HFFc6 (cell line): ENCODE data around the gene SRSF12. TPM values are rescaled to one million over a fixed set of nuclear protein-coding genes. Genes with fewer than 3 reads are reported as not detected.

Source experiments
- DNase-seq: peaks from one replicate; pipeline ENCODE4 v3.0.0-alpha.2; 2018
- H3K27ac Mint-ChIP-seq: 2 replicates; pipeline ENCODE4 v1.8.0; 2020; ENCODE audit warnings: mild to moderate bottlenecking, mixed read lengths
- H3K27me3 Mint-ChIP-seq: 2 replicates; pipeline ENCODE4 v1.8.0; 2021; ENCODE audit warnings: mild to moderate bottlenecking, moderate library complexity, mixed read lengths; ENCODE audit not compliant: insufficient read depth
- H3K36me3 Mint-ChIP-seq: 2 replicates; pipeline ENCODE4 v1.8.0; 2021; ENCODE audit warnings: low read depth, mixed read lengths
- H3K4me1 Mint-ChIP-seq: 2 replicates; pipeline ENCODE4 v1.8.0; 2020; ENCODE audit warnings: low read depth, mixed read lengths
- H3K4me3 Mint-ChIP-seq: 2 replicates; pipeline ENCODE4 v1.8.0; 2020; ENCODE audit warnings: mild to moderate bottlenecking, moderate library complexity, mixed read lengths
- H3K9me3 Mint-ChIP-seq: 2 replicates; pipeline ENCODE4 v1.8.0; 2020; ENCODE audit warnings: mild to moderate bottlenecking, mixed read lengths
- total RNA-seq, 6 experiments: library from RNA; stranded (reverse); fragmentation: NEBNext Ultra II Directional; extraction: Animal tissue kit (Norgen Biotek cat#: 25700); gene quantifications; 2 replicates in 1 of 6; 3 replicates in 5 of 6; pipeline ENCODE4 v1.2.3, GENCODE V29; 2021
- TF ChIP-seq, protein P1 (sequence below): fragments of 200-600 bp; sonication (generic); IDR thresholded peaks from 2 replicates; pipeline ENCODE4 v1.5.0; 2021; ENCODE audit warnings: antibody characterized with exemption, mild to moderate bottlenecking

SRSF12 gene
- total RNA-seq, 6 experiments from 2014 or later = not detected

DNA sequence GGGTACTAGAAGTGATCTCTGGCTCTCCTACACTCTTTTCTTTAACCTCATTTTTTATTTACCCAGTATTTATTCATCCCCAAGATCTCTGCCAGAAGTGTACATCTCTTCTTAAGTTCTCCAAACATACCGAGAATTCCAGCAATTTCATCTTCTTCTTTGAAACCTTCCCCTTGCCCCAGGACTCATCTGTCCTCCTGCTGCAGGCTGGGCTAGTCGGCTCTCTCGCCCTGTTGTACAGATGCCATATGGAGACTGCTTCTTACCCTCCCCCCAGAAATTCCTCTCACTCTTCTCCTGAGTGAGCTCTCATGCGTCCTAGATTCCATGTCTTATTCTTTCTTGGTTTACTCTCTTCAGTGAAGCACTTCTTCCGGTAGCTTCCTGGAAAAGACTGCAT is 59.2 kb downstream of the SRSF12 start:
- no peak for DNase-seq

DNA sequence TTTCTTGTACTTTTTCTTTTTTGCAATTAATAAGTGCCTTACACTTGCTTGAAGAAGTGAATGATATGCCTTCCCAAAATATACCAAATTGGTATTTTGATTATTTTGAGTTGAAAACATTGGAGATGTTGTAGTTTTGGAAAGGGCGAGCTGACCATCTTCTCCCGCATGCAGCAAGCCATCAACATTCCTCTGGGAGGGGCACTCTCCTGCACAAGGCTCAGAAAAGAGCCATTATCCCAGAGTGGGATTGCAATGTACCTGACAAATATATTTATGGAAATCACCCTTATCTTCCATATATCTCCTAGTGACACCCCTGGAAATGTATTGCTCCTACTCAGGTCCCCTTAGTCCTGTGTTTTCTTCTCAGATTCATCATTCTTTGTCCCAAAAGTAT is 60.1 kb downstream of the SRSF12 start:
- Mint-ChIP-seq H3K27ac (no peak overlapping the region), H3K27me3 (peaks cover 5% of the 10 kb centered on the region), H3K36me3 (no peaks in the 10 kb centered on the region), H3K9me3 (no peaks in the 10 kb centered on the region), H3K4me1 (no peaks in the 10 kb centered on the region), H3K4me3 (no peak overlapping the region)
- DNase-seq = no peak
- TF ChIP-seq, protein P1, sequence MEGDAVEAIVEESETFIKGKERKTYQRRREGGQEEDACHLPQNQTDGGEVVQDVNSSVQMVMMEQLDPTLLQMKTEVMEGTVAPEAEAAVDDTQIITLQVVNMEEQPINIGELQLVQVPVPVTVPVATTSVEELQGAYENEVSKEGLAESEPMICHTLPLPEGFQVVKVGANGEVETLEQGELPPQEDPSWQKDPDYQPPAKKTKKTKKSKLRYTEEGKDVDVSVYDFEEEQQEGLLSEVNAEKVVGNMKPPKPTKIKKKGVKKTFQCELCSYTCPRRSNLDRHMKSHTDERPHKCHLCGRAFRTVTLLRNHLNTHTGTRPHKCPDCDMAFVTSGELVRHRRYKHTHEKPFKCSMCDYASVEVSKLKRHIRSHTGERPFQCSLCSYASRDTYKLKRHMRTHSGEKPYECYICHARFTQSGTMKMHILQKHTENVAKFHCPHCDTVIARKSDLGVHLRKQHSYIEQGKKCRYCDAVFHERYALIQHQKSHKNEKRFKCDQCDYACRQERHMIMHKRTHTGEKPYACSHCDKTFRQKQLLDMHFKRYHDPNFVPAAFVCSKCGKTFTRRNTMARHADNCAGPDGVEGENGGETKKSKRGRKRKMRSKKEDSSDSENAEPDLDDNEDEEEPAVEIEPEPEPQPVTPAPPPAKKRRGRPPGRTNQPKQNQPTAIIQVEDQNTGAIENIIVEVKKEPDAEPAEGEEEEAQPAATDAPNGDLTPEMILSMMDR = no peak

More for the DNA sequence above, 59.2 kb downstream of the SRSF12 start:
- H3K27ac Mint-ChIP-seq = no peak overlapping the region
- no peaks in the 10 kb centered on the region for H3K9me3 Mint-ChIP-seq
- no peaks in the 10 kb centered on the region for H3K36me3 Mint-ChIP-seq
- peaks cover 5% of the 10 kb centered on the region for H3K27me3 Mint-ChIP-seq
- H3K4me3 Mint-ChIP-seq = no peak overlapping the region
- no peaks in the 10 kb centered on the region for H3K4me1 Mint-ChIP-seq
- TF ChIP-seq, protein P1 = no peak

DNA sequence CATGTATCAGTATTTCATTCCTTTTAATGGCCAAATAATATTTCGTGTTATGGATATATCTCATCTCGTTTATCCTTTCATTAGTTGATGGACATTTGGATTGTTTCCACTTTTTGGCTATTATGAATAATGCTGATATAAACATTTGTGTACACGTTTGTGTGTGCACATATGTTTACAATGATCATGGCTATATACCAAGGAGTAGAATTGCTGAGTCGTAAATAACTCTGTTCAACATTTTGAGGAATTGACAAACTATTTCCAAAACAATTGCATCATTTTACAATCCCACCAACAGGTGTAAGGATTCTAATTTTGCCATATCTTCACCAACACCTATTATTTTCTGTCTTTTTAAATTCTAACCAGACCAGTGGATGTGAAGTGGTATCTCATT is 63.7 kb downstream of the SRSF12 start:
- DNase-seq = no peak
- peaks cover 1% of the 10 kb centered on the region; the same call in 1 of the 2 replicates for H3K4me1 Mint-ChIP-seq
- TF ChIP-seq, protein P1 = no peak
- H3K4me3 Mint-ChIP-seq = no peak overlapping the region
- no peaks in the 10 kb centered on the region for H3K36me3 Mint-ChIP-seq
- H3K27me3 Mint-ChIP-seq = peaks cover 5% of the 10 kb centered on the region
- H3K27ac Mint-ChIP-seq = no peak overlapping the region
- no peaks in the 10 kb centered on the region for H3K9me3 Mint-ChIP-seq

DNA sequence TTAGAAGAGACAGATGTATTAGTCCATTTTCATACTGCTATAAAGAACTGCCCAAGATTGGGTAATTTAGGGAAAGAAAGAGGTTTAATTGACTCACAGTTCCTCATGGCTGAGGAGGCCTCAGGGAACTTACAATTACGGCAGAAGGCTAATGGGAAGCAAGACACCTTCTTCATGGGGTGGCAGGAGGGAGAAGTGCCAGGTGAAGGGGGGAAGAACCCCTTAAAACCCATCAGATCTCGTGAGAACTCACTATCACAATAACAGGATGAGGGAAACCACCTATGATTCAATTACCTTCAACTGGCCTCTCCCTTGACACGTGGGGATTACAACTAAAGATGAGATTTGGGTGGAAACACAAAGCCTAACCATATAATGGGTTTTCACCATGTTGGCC is 66.2 kb downstream of the SRSF12 start:
- no peak overlapping the region for H3K27ac Mint-ChIP-seq
- H3K36me3 Mint-ChIP-seq = no peaks in the 10 kb centered on the region
- TF ChIP-seq, protein P1 = no peak
- H3K4me3 Mint-ChIP-seq = no peak overlapping the region
- DNase-seq = no peak
- H3K4me1 Mint-ChIP-seq = peaks cover 9% of the 10 kb centered on the region; the same call in 1 of the 2 replicates
- H3K9me3 Mint-ChIP-seq = no peaks in the 10 kb centered on the region
- peaks cover 2% of the 10 kb centered on the region for H3K27me3 Mint-ChIP-seq

DNA sequence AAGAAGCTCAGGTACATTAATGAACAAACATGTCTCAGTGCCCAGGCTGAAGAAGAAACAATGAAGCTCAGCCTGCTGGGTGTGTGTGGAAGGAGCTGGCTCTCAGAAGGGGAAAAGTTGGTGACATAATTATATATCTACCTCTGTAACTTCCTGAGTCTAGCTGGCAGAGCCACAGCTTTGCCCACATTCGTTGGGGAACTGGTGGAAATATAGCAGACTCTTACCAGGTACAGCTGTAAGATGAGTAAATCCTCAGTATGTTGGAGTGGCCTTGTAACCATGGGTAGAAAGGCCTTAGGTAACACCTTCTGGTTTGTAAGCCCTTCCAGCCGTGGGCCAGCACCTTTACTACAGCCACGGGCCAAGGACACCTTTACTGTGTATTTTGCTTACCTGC is 67.2 kb downstream of the SRSF12 start:
- TF ChIP-seq, protein P1 = no peak
- no peak for DNase-seq
- no peak overlapping the region; the same call in 1 of the 2 replicates for H3K27ac Mint-ChIP-seq
- peaks cover 9% of the 10 kb centered on the region; the same call in 1 of the 2 replicates for H3K4me1 Mint-ChIP-seq
- peaks cover 2% of the 10 kb centered on the region for H3K27me3 Mint-ChIP-seq
- H3K36me3 Mint-ChIP-seq = no peaks in the 10 kb centered on the region
- no peaks in the 10 kb centered on the region for H3K9me3 Mint-ChIP-seq
- H3K4me3 Mint-ChIP-seq = no peak overlapping the region

DNA sequence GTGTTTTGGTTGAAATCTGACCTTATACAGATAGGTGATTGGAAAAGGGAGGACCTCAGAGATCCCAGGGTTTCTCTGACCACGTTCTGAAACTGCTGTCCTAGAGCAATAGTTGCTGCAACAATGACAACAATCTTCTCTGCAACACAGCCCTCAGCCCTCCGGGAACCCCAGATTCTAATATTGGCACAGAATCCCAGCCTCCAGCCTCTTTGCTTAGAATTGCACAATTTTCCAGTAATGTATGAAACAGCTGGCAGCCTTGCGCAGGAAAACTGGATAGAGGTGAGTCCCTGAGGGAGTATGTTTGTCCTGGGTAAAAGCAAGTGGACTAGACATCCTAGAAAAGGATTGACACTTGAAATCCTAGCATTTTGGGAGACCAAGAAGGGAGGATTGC is 67.7 kb downstream of the SRSF12 start:
- Mint-ChIP-seq H3K27me3 (peaks cover 2% of the 10 kb centered on the region), H3K27ac (no peak overlapping the region; the same call in 1 of the 2 replicates), H3K4me3 (no peak overlapping the region), H3K36me3 (no peaks in the 10 kb centered on the region), H3K9me3 (no peaks in the 10 kb centered on the region), H3K4me1 (peaks cover 13% of the 10 kb centered on the region; the same call in 1 of the 2 replicates)
- TF ChIP-seq, protein P1 = no peak
- no peak for DNase-seq
